Kidney (tissue), 14 donors: Measurements from ENCODE around the gene OR10H5. TPM values are rescaled to one million over a fixed set of nuclear protein-coding genes. Genes with fewer than 3 reads are reported as not detected.
"Not testable (repeated sequence)": the region's sequence is repeated elsewhere in the genome, so short reads cannot be mapped to it uniquely, and the experiment has no call there.

Experiments used
- DNase-seq, 5 donors: peaks; one replicate each; pipeline ENCODE4 v3.0.0-alpha.2; 2013 to 2020
- FAIRE-seq: peaks from 2 replicates; lab custom pipeline; 2012; peaks lifted over from hg19 to GRCh38; lab: Jason Lieb, UNC
- H3K27ac ChIP-seq, 2 donors: one replicate each; pipeline ENCODE4 v1.7.0; 2013; ENCODE audit warnings: low read depth in 2 of 2, low read length in 2 of 2, inconsistent platforms in 1 of 2
- H3K27me3 ChIP-seq: one replicate; pipeline ENCODE4 v1.7.1; 2013; ENCODE audit warnings: low read length, inconsistent platforms; ENCODE audit not compliant: control insufficient read depth, insufficient read depth
- H3K36me3 ChIP-seq, 3 donors: one replicate each; pipeline versions ENCODE4 v1.7.0 to v1.7.1; 2013; ENCODE audit warnings: low read length in 3 of 3, control low read depth in 1 of 3, inconsistent platforms in 1 of 3; ENCODE audit not compliant: insufficient read depth in 3 of 3, control insufficient read depth in 2 of 3
- H3K4me1 ChIP-seq, 3 donors: one replicate each; pipeline versions ENCODE4 v1.7.0 to v1.7.1; 2013; ENCODE audit warnings: low read length in 3 of 3, inconsistent platforms in 1 of 3, low read depth in 1 of 3; ENCODE audit not compliant: control insufficient read depth in 2 of 3, insufficient read depth in 2 of 3
- H3K4me3 ChIP-seq, 3 donors: one replicate each; pipeline versions ENCODE4 v1.7.0 to v1.8.1; 2013; ENCODE audit warnings: low read length in 3 of 3, control low read depth in 1 of 3, inconsistent platforms in 1 of 3
- H3K9ac ChIP-seq, 3 donors: one replicate each; pipeline versions ENCODE4 v1.7.0 to v1.7.1; 2013; ENCODE audit warnings: low read length in 3 of 3, control low read depth in 1 of 3, inconsistent platforms in 1 of 3
- H3K9me3 ChIP-seq, 3 donors: one replicate each; pipeline versions ENCODE4 v1.7.0 to v1.7.1; 2013; ENCODE audit warnings: low read length in 3 of 3, control low read depth in 1 of 3, inconsistent platforms in 1 of 3; ENCODE audit not compliant: control insufficient read depth in 2 of 3, insufficient read depth in 1 of 3
- intact Hi-C: fragments of 100-400 bp; cut with DNase I; formaldehyde crosslinking; loops from one replicate; pipeline ENCODE4 v1.11.1; 2022
- polyA plus RNA-seq: library from polyadenylated mRNA; stranded (reverse); fragments of 350-450 nt; fragmentation: Illumina TruSeq; extraction: RNeasy Lipid Tissue Mini Kit (QIAGEN cat#74804); gene quantifications from one replicate; pipeline ENCODE4 v1.2.3, GENCODE V29; 2014; ENCODE audit warnings: low read depth, low replicate concordance; ENCODE audit not compliant: insufficient read depth
- total RNA-seq: library from RNA; stranded (reverse); fragmentation: NEBNext Ultra II Directional; extraction: Animal tissue kit (Norgen Biotek cat#: 25700); gene quantifications from one replicate; pipeline ENCODE4 v1.2.1, GENCODE V29; 2021
- TF ChIP-seq, protein P1 (sequence below): IDR thresholded peaks from 3 replicates; pipeline ENCODE4 v1.5.1; 2012; ENCODE audit warnings: mild to moderate bottlenecking, moderate library complexity, borderline replicate concordance; ENCODE audit not compliant: insufficient read depth; ENCODE audit errors: extremely low read depth
- donor health status: control.
- donor health status: control.
- donor health status: control.
- donor health status: control.
- donor health status: control.
- donor health status: DM: yes; HTN: yes; CAD: no.
- donor health status: Normal renal cell carcinoma (clear cell type).

OR10H5 gene
- total and polyA plus RNA-seq, 2 donors from 2014 or later: not detected

DNA sequence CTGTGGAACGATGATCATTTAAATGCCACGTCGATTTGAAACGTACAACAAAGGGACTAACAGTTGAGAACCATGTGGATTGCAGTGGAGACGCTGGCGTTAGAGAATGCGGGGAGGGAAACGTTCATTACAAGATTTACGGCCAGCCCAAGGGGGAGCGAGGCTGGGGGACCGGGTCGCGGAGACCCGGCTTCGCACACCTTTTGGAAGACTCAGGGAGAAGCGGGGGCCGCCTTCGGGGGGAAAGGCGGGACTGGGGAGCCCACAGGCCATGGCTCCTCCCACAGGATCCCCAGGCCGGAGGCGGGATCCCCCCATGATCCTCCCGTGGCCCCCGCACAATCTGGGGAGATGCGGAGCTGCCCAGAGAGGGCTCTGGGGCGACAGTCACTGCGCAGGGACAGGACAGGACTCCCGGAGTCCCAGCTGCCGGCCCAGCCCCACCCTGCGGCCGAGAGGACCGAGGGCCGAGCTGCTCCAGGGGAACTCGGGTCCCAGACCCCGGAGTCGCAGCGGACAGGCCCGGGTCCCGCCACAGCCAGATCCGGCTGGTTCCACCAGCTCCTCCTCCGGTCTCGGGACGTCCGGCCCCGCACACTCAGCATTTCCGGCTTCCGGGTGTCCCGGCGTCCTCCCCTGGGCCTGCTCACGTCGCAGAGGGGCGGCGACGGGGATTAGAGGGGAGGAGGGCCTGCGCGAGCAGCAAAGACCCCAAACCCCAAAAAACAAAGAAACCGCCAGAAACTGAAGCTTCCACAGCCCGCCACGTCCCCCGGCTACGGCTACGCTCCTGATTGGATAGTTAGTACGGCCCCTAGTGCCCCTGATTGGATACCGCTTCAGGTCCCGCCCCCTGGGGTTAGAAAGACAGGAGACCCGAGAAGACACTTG, 49.1 kb downstream of the OR10H5 start:
- peak; percentile 98 to 99 (median 98) for DNase-seq
- H3K9ac ChIP-seq: peak overlapping the region; percentile 65 to 95 (median 80)
- no peaks in the 10 kb centered on the region for H3K9me3 ChIP-seq
- peak overlapping the region; percentile 62 to 86 (median 82) for H3K4me3 ChIP-seq
- peak overlapping the region; percentile 98 to 99 for H3K27ac ChIP-seq
- intact Hi-C loops: no loop called here
- peaks cover 0 to 6% (median 0%) of the 10 kb centered on the region in 3 donors for H3K4me1 ChIP-seq
- peak; percentile 84 for FAIRE-seq
- TF ChIP-seq, protein P1, sequence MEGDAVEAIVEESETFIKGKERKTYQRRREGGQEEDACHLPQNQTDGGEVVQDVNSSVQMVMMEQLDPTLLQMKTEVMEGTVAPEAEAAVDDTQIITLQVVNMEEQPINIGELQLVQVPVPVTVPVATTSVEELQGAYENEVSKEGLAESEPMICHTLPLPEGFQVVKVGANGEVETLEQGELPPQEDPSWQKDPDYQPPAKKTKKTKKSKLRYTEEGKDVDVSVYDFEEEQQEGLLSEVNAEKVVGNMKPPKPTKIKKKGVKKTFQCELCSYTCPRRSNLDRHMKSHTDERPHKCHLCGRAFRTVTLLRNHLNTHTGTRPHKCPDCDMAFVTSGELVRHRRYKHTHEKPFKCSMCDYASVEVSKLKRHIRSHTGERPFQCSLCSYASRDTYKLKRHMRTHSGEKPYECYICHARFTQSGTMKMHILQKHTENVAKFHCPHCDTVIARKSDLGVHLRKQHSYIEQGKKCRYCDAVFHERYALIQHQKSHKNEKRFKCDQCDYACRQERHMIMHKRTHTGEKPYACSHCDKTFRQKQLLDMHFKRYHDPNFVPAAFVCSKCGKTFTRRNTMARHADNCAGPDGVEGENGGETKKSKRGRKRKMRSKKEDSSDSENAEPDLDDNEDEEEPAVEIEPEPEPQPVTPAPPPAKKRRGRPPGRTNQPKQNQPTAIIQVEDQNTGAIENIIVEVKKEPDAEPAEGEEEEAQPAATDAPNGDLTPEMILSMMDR: no peak
- H3K27me3 ChIP-seq: no peaks in the 10 kb centered on the region
- no peaks in the 10 kb centered on the region for H3K36me3 ChIP-seq

DNA sequence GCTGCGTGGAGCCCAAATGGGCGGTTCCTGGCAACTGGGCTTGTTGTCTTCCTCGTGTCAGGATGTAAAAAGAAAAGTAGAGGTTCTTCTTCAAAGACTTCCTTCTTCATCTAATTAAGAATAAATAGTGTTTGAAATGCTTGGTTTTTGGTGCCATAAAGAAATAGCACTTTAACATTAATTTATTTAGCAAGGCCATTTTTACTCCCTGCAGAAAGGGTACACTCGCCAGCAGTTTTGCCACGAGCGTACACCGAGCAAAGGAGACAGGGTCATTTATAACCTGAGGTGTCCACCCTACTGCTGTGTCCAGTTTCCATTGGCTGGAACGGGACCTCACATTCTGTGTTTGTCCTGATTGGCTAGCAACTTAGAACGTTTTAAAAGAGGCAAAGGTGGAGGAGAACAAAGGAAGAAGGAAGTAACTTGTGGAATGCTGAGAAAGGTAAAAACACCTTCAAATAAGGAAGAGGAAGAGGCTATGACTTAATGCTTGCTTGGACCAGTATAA, 49.8 kb downstream of the OR10H5 start:
- DNase-seq: no peak

DNA sequence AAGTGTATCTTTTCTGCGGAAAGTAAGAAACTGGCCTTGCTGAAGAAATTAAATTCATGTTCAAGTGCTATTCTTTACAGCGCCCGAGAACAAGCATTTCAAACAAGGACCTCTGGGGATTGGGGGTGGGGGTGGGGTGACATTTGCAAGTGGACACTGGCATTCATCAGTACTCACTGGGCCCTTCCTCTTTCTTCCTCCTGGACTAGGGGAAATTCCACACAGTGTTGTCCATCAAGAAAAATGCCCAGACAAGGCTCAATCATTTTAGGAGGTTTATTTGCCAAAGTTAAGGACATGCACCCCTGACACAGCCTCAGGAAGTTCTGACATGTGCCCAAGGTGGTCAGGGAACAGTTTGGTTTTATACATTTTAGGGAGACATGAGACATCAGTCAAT, 50.9 kb downstream of the OR10H5 start:
- TF ChIP-seq, protein P1: no peak
- H3K9me3 ChIP-seq: no peaks in the 10 kb centered on the region
- no peaks in the 10 kb centered on the region for H3K36me3 ChIP-seq
- H3K27me3 ChIP-seq: no peaks in the 10 kb centered on the region
- H3K9ac ChIP-seq: no peak overlapping the region
- no peak for FAIRE-seq
- no peak overlapping the region for H3K27ac ChIP-seq
- peaks cover 0 to 6% (median 0%) of the 10 kb centered on the region in 3 donors for H3K4me1 ChIP-seq
- intact Hi-C loops: no loop called here
- H3K4me3 ChIP-seq: no peak overlapping the region
- no peak for DNase-seq

More for the DNA sequence above, 49.8 kb downstream of the OR10H5 start:
- peak overlapping the region; percentile 62 to 86 (median 82) for H3K4me3 ChIP-seq
- no peaks in the 10 kb centered on the region for H3K36me3 ChIP-seq
- peak overlapping the region; percentile 98 to 99 for H3K27ac ChIP-seq
- intact Hi-C loops: no loop called here
- H3K4me1 ChIP-seq: peaks cover 0 to 6% (median 0%) of the 10 kb centered on the region in 3 donors
- peak overlapping the region; percentile 61 to 95 (median 80) for H3K9ac ChIP-seq
- H3K27me3 ChIP-seq: no peaks in the 10 kb centered on the region
- FAIRE-seq: no peak
- TF ChIP-seq, protein P1: no peak
- H3K9me3 ChIP-seq: no peaks in the 10 kb centered on the region

DNA sequence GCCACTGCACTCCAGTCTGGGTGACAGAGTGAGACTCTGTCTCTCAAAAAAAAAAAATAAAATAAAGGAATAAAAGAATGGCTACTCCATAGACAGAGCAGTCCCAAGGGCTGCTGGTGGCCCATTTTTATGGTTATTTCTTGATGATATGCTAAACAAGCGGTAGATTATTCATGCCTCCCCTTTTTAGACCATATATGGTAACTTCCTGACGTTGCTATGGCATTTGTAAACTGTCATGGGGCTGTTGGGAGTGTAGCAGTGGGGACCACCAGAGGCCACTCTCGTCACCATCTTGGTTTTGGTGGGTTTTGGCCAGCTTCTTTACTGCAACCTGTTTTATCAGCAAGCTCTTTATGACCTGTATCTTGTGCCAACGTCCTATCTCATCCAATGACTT, 52.4 kb downstream of the OR10H5 start:
- H3K27me3 ChIP-seq, intact Hi-C loops, H3K4me1 ChIP-seq, H3K4me3 ChIP-seq, H3K9ac ChIP-seq, H3K27ac ChIP-seq, FAIRE-seq, DNase-seq, H3K9me3 ChIP-seq, H3K36me3 ChIP-seq: not testable (repeated sequence)
